Heart left ventricle (tissue), 16 donors: ENCODE measurements around the gene TNRC6C. TPM values are rescaled to one million over a fixed set of nuclear protein-coding genes. Genes with fewer than 3 reads are reported as not detected.

Experiments used
- ATAC-seq, 4 donors: fragments of 200-7000 bp; cut with Tn5 transposase; one replicate each; pipeline ENCODE4 v1.9.1; 2020 to 2022; ENCODE audit warnings: moderate library complexity in 4 of 4, mild to moderate bottlenecking in 3 of 4, moderate number of reproducible peaks in 1 of 4
- DNase-seq, 5 donors: peaks; one replicate each; pipeline ENCODE4 v3.0.0-alpha.2; 2020
- H3K27ac ChIP-seq, 12 donors: fragments of 200-600 bp; sonication (generic) in 4 of 12; one replicate each; pipeline versions ENCODE4 v1.5.0 to v1.8.0; 2016 to 2022; ENCODE audit warnings: mild to moderate bottlenecking in 2 of 12
- H3K27me3 ChIP-seq, 9 donors: fragments of 200-600 bp; sonication (generic) in 2 of 9; one replicate each; pipeline versions ENCODE4 v1.5.1 to v1.8.0; 2016 to 2022; ENCODE audit warnings: mild to moderate bottlenecking in 3 of 9
- H3K36me3 ChIP-seq, 9 donors: fragments of 200-600 bp; sonication (generic) in 2 of 9; one replicate each; pipeline versions ENCODE4 v1.5.0 to v1.8.0; 2018 to 2022; ENCODE audit warnings: mild to moderate bottlenecking in 2 of 9
- H3K4me1 ChIP-seq, 12 donors: fragments of 200-600 bp; sonication (generic) in 4 of 12; one replicate each; pipeline versions ENCODE4 v1.5.0 to v1.8.0; 2016 to 2022; ENCODE audit warnings: mild to moderate bottlenecking in 3 of 12
- H3K4me3 ChIP-seq, 12 donors: fragments of 200-600 bp; sonication (generic) in 4 of 12; one replicate each; pipeline versions ENCODE4 v1.5.0 to v1.8.0; 2017 to 2022; ENCODE audit warnings: mild to moderate bottlenecking in 9 of 12, moderate library complexity in 4 of 12
- H3K9me3 ChIP-seq, 12 donors: fragments of 200-600 bp; sonication (generic) in 4 of 12; one replicate each; pipeline versions ENCODE4 v1.5.0 to v1.8.0; 2016 to 2022; ENCODE audit warnings: mild to moderate bottlenecking in 1 of 12
- CTCF ChIP-seq, 12 donors: fragments of 200-600 bp; sonication (generic) in 4 of 12; IDR thresholded peaks; one replicate each; pipeline versions ENCODE4 v1.5.0 to v1.8.0; 2018 to 2022; ENCODE audit warnings: antibody characterized with exemption in 12 of 12, mild to moderate bottlenecking in 5 of 12
- POLR2A ChIP-seq, 2 donors: fragments of 450-650 bp; IDR thresholded peaks; one replicate each; pipeline ENCODE4 v1.6.1; 2017; ENCODE audit warnings: antibody characterized with exemption in 2 of 2, mild to moderate bottlenecking in 2 of 2, moderate library complexity in 2 of 2
- WGBS, 4 donors: extraction: QIAGEN DNeasy Blood & Tissue Kit in 2 of 4; methylation state at CpG; one replicate each; pipeline versions ENCODE4 v1.1.5 to v1.1.7; 2013 to 2018; 5-methylcytosine and 5-hydroxymethylcytosine counted together
- intact Hi-C, 10 donors: fragments of 100-400 bp; cut with DNase I; formaldehyde crosslinking; loops; one replicate each; pipeline versions ENCODE4 v1.11.1 to v1.14.2; 2022
- polyA plus RNA-seq, 2 donors: library from polyadenylated mRNA; stranded (reverse); fragments of 200-250 nt; gene quantifications; one replicate each; pipeline ENCODE4 v1.2.3, GENCODE V29; 2013
- total RNA-seq, 9 donors: library from RNA; depleted of rRNA in 2 of 9; stranded (reverse); fragments of >200 nt in 2 of 9; fragmentation: NEBNext Ultra II Directional in 3 of 9; extraction: Animal tissue kit (Norgen Biotek cat#: 25700) in 3 of 9; gene quantifications; one replicate each; pipeline versions ENCODE4 v1.1.0 to v1.2.4, GENCODE V29; 2016 to 2023
- donor health status: ischemic (EF 13 %, LVEDD 7.1; RV severe dilation, severe dysfunction).
- donor health status: healthy with polysubstance abuse.
- donor health status: DM: no; HTN: yes; CAD: no.
- donor health status: DM: no; HTN: no; CAD: no.
- donor health status: ischemic (EF 25% LVEDD 6.9; RV normal size, moderate dysfunction).
- donor health status: ischemic (EF 25% LVEDD 5.7; RV mildly dilated, moderate dysfunction).
- donor health status: healthy.
- donor health status: DM: yes; HTN: yes; CAD: no.
- donor health status: ischemic (EF 35%, LVEDD 5.7; RV mildly dilated, moderate dysfunction).
- donor health status: nonischemic (EF 11% LVEDD 7.7; RV severe dilation, severe dysfunction).
- donor health status: DM: yes; HTN: yes; CAD: no.
- donor health status: PGD.
- donor health status: ischemic (EF 29% LVEDD 5.4; RV normal size, mild dysfunction).
- donor health status: nonischemic (EF 23%, LVEDD 6.1; RV moderate dilation, normal function).

The TNRC6C gene
- total and polyA plus RNA-seq, 11 donors: 7.7 to 24.7 (median 19.0) TPM

- H3K4me3 ChIP-seq: no peak overlapping the region
- peaks cover 0 to 5% (median 0%) of the 10 kb centered on the region in 12 donors for H3K4me1 ChIP-seq
- peaks cover 0 to 9% (median 0%) of the 10 kb centered on the region in 9 donors for H3K27me3 ChIP-seq
- H3K9me3 ChIP-seq: no peaks in the 10 kb centered on the region
- TF ChIP-seq CTCF (IDR thresholded peaks at IDR 0.05) (no peak), POLR2A (IDR thresholded peaks at IDR 0.05) (no peak)
- intact Hi-C loops: no loop called here
- no peaks in the 10 kb centered on the region for H3K36me3 ChIP-seq
- 64 to 83% (median 80%) methylated on average over 8 to 11 of the region's 11 CpGs for WGBS, 4 donors
- DNase-seq (peak in 1 of 5 donors; percentile 18), ATAC-seq (peak in 3 of 4 donors; percentile 33 to 74 (median 48))
- H3K27ac ChIP-seq: no peak overlapping the region
These were observed 16.2 kb upstream of the TNRC6C start for GRCh38 chr17:77942112-77942988.

- no peak overlapping the region for H3K4me3 ChIP-seq
- no peaks in the 10 kb centered on the region for H3K9me3 ChIP-seq
- no peaks in the 10 kb centered on the region for H3K36me3 ChIP-seq
- H3K4me1 ChIP-seq: peaks cover 0 to 5% (median 0%) of the 10 kb centered on the region in 12 donors
- TF ChIP-seq POLR2A (IDR thresholded peaks at IDR 0.05): no peak
- TF ChIP-seq CTCF (IDR thresholded peaks at IDR 0.05): no peak
- peaks cover 0 to 9% (median 0%) of the 10 kb centered on the region in 9 donors for H3K27me3 ChIP-seq
- intact Hi-C loops: no loop called here
- ATAC-seq: no peak
- no peak for DNase-seq
- WGBS, 4 donors: 75 to 81% (median 78%) methylated on average over 5 of the region's 5 CpGs
- H3K27ac ChIP-seq: no peak overlapping the region
These were observed 14.5 kb upstream of the TNRC6C start for GRCh38 chr17:77943971-77944370.

- no peak overlapping the region for H3K4me3 ChIP-seq
- H3K9me3 ChIP-seq: no peaks in the 10 kb centered on the region
- intact Hi-C loops: no loop called here
- ATAC-seq (peak in 2 of 4 donors; percentile 40 to 51), DNase-seq (no peak)
- 74 to 83% (median 80%) methylated on average over 12 of the region's 12 CpGs for WGBS, 4 donors
- peaks cover 0 to 5% (median 0%) of the 10 kb centered on the region in 12 donors for H3K4me1 ChIP-seq
- H3K36me3 ChIP-seq: no peaks in the 10 kb centered on the region
- H3K27me3 ChIP-seq: peaks cover 0 to 9% (median 0%) of the 10 kb centered on the region in 9 donors
- TF ChIP-seq CTCF (IDR thresholded peaks at IDR 0.05): no peak
- no peak for TF ChIP-seq POLR2A (IDR thresholded peaks at IDR 0.05)
- H3K27ac ChIP-seq: no peak overlapping the region
These were observed 13.9 kb upstream of the TNRC6C start for GRCh38 chr17:77944390-77945222.
